ENCODE measurements around the gene IGF2BP3.

The IGF2BP3 gene

GRCh38 chr7:23299770-23300300 is 170.5 kb downstream of the IGF2BP3 start:
- in situ Hi-C loops (cut with MboI; ENCODE audit: low sequenced_read_pairs) = no loop called here

GRCh38 chr7:23298885-23299769 is 171.2 kb downstream of the IGF2BP3 start, which contains the start of gene MALSU1:
Gene MALSU1 (plus strand): TSS chr7:23299339. CDS start chr7:23299353, 14 bp downstream.
- in situ Hi-C loops (cut with MboI; ENCODE audit: low sequenced_read_pairs) = no loop called here

- in situ Hi-C loops (cut with MboI; ENCODE audit: low sequenced_read_pairs) = no loop called here
Measured at GRCh38 chr7:23298141-23298881, 172.0 kb downstream of the IGF2BP3 start.

GRCh38 chr7:23295401-23295697 is 174.9 kb downstream of the IGF2BP3 start:
- in situ Hi-C loops (cut with MboI; ENCODE audit: low sequenced_read_pairs) = no loop called here

- in situ Hi-C loops (cut with MboI; ENCODE audit: low sequenced_read_pairs) = no loop called here
Measured at GRCh38 chr7:23294549-23295400, 175.5 kb downstream of the IGF2BP3 start.

GRCh38 chr7:23293500-23294073 is 176.7 kb downstream of the IGF2BP3 start:
- in situ Hi-C loops (cut with MboI; ENCODE audit: low sequenced_read_pairs) = no loop called here

- in situ Hi-C loops (cut with MboI; ENCODE audit: low sequenced_read_pairs) = no loop called here
Measured at GRCh38 chr7:23292623-23293022, 177.7 kb downstream of the IGF2BP3 start.

- in situ Hi-C loops (cut with MboI; ENCODE audit: low sequenced_read_pairs) = no loop called here
Measured at GRCh38 chr7:23291957-23292560, 178.2 kb downstream of the IGF2BP3 start.

GRCh38 chr7:23290993-23291392 is 179.3 kb downstream of the IGF2BP3 start:
- in situ Hi-C loops (cut with MboI; ENCODE audit: low sequenced_read_pairs) = no loop called here

GRCh38 chr7:23287612-23288011 is 182.7 kb downstream of the IGF2BP3 start:
- in situ Hi-C loops (cut with MboI; ENCODE audit: low sequenced_read_pairs) = no loop called here

- in situ Hi-C loops (cut with MboI; ENCODE audit: low sequenced_read_pairs) = no loop called here
Measured at GRCh38 chr7:23285657-23286646, 184.3 kb downstream of the IGF2BP3 start.

GRCh38 chr7:23284871-23285270 is 185.4 kb downstream of the IGF2BP3 start:
- in situ Hi-C loops (cut with MboI; ENCODE audit: low sequenced_read_pairs) = no loop called here

GRCh38 chr7:23283086-23283485 is 187.2 kb downstream of the IGF2BP3 start:
- in situ Hi-C loops (cut with MboI; ENCODE audit: low sequenced_read_pairs) = no loop called here

- in situ Hi-C loops (cut with MboI; ENCODE audit: low sequenced_read_pairs) = loop anchor here (10.0 kb wide), 1 partner anchor 175 kb away; no protein-coding TSS in a partner anchor
Measured at GRCh38 chr7:23279819-23280525, 190.3 kb downstream of the IGF2BP3 start.

- in situ Hi-C loops (cut with MboI; ENCODE audit: low sequenced_read_pairs) = loop anchor here (10.0 kb wide), 1 partner anchor 177 kb away; no protein-coding TSS in a partner anchor
Measured at GRCh38 chr7:23277359-23277989, 192.8 kb downstream of the IGF2BP3 start.

GRCh38 chr7:23276947-23277346 is 193.3 kb downstream of the IGF2BP3 start:
- in situ Hi-C loops (cut with MboI; ENCODE audit: low sequenced_read_pairs) = loop anchor here (10.0 kb wide), 1 partner anchor 178 kb away; no protein-coding TSS in a partner anchor

- in situ Hi-C loops (cut with MboI; ENCODE audit: low sequenced_read_pairs) = loop anchor here (10.0 kb wide), 1 partner anchor 178 kb away; no protein-coding TSS in a partner anchor
Measured at GRCh38 chr7:23276376-23276775, 193.9 kb downstream of the IGF2BP3 start.

Data from HL-60/S4 (cell line).